Stimulated activated memory B cell treated with anti-CD40 and anti-IgM and Interleukin-4, amounts not matched to agents 10 μg/mL and 1 μg/mL and 100 μg/mL, for 72 hours (primary cell): Measurements from ENCODE around the gene SERHL2.
"Not testable (repeated sequence)": the region's sequence is repeated elsewhere in the genome, so short reads cannot be mapped to it uniquely, and the experiment has no call there.

ENCODE experiments used
- ATAC-seq: fragments of 150-1000 bp; cut with Tn5 transposase; 2 replicates; pipeline ENCODE4 v1.10.0; 2021
- H3K27ac Mint-ChIP-seq: one replicate; pipeline ENCODE4 v1.8.0; 2022; ENCODE audit warnings: mild to moderate bottlenecking, mixed read lengths
- H3K27me3 Mint-ChIP-seq: one replicate; pipeline ENCODE4 v1.8.0; 2022; ENCODE audit warnings: mixed read lengths
- H3K36me3 Mint-ChIP-seq: one replicate; pipeline ENCODE4 v1.8.0; 2022; ENCODE audit warnings: mixed read lengths
- H3K4me1 Mint-ChIP-seq: one replicate; pipeline ENCODE4 v1.8.0; 2022; ENCODE audit warnings: mixed read lengths
- H3K4me3 Mint-ChIP-seq: one replicate; pipeline ENCODE4 v1.8.0; 2022; ENCODE audit warnings: mild to moderate bottlenecking, moderate library complexity, mixed read lengths
- H3K9me3 Mint-ChIP-seq: one replicate; pipeline ENCODE4 v1.8.0; 2022; ENCODE audit warnings: mixed read lengths

SERHL2 gene

DNA sequence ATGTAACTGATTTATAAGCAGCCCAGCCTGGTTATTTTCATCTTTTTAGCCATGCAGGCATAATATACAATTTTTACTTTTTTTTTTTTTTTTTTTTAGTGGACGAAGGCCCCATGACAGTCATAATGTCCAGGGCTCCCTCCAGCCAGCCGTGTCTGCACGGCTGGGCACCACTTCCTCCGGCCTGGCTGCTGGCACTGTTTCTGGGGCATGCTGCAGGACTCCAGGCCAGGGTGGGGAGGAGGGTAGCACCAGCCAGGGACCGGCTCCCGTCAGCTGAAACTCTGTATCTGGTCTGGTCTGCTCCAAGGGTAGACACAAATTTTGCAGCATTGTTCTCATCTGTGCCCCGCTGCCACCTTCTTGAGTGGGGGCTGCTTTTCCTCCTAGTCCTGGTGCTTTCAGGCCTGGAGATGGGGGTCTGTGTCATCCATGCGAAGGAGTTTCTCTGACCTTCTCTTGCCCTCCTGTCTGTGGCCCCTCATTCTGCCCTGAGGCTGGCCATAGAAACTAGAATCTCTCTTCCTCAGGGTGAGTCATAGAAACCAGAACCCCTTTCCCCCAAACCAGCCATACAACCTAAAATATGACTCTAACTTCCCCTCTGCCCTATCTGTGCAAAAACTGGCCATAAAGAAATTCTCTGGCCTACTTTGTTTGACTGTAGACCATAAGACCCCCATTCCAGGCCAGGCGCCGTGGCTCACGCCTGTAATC is 25.0 kb upstream of the SERHL2 start:
- Mint-ChIP-seq H3K4me3 (no peak overlapping the region), H3K27me3 (no peaks in the 10 kb centered on the region), H3K36me3 (no peaks in the 10 kb centered on the region), H3K9me3 (no peaks in the 10 kb centered on the region), H3K27ac (no peak overlapping the region), H3K4me1 (peaks cover 25% of the 10 kb centered on the region)
- ATAC-seq, result no peak

DNA sequence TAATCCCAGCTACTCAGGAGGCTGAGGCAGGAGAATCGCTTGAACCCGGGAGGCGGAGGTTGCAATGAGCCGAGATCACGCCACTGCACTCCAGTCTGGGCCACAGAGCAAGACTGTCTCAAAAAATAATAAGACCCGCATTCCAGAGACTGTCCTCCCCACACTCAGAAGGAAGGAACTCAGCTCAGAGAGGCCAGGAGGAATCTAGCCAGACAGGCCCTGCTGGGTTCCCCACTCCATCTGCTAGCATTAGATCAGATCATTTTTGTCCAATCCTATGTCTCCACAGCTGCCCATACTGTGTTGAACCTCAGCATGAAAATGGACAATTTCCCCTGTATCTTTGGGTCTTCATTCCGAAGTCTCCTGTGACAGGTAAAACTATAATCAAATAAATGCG is 24.3 kb upstream of the SERHL2 start:
- H3K27ac Mint-ChIP-seq, H3K9me3 Mint-ChIP-seq, H3K27me3 Mint-ChIP-seq, H3K4me3 Mint-ChIP-seq, H3K36me3 Mint-ChIP-seq, ATAC-seq: not testable (repeated sequence)
- peaks cover 32% of the 10 kb centered on the region for H3K4me1 Mint-ChIP-seq

DNA sequence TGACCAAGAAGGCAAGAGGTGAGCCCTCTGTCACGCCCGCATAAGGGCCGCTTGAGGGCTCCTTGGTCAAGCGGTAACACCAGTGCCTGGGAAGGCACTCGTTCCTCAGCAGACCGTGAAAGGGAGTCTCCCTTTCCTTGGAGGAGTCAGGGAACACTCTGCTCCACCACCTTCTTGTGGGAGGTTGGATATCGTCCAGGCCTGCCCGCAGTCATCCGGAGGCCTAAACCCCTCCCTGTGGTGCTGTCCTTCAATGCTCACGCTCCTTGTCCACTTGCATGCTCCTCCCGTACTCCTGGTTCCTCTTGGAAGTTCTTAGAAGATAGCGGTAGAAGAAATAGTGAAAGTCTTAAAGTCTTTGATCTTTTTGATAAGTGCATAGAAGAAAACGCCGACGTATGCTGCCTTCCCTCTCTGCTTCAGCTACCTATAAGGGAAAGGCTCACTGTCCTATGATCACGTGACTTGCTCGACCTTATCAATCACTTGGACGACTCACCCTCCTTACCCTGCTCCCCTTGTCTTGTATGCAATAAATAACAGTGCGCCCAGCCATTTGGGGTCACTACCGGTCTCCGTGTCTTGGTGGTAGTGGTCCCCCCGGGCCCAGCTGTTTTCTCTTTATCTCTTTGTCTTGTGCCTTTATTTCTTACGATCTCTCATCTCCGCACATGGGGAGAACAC is 22.2 kb upstream of the SERHL2 start:
- Mint-ChIP-seq H3K27ac (peak overlapping the region; percentile 85), H3K4me1 (peaks cover 40% of the 10 kb centered on the region)
- not testable (repeated sequence) for ATAC-seq, H3K9me3 Mint-ChIP-seq, H3K36me3 Mint-ChIP-seq, H3K27me3 Mint-ChIP-seq, H3K4me3 Mint-ChIP-seq

DNA sequence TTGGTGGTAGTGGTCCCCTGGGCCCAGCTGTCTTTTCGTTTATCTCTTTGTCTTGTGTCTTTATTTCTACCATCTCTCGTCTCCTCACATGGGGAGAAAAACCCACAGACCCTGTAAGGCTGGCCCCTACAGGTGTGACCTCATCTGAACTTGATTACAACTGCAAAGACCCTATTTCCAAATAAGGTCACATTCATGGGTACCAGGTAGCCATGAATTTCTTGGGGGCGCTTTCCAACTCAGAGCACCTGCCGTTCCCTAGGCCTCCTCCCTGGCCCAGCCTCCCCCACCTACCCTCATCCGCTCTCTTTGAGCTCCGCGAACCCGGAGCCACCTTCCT is 20.1 kb upstream of the SERHL2 start:
- peaks cover 56% of the 10 kb centered on the region for H3K4me1 Mint-ChIP-seq
- no peaks in the 10 kb centered on the region for H3K27me3 Mint-ChIP-seq
- peak overlapping the region; percentile 76 for H3K4me3 Mint-ChIP-seq
- no peaks in the 10 kb centered on the region for H3K36me3 Mint-ChIP-seq
- no peaks in the 10 kb centered on the region for H3K9me3 Mint-ChIP-seq
- no peak for ATAC-seq
- peak overlapping the region; percentile 85 for H3K27ac Mint-ChIP-seq

DNA sequence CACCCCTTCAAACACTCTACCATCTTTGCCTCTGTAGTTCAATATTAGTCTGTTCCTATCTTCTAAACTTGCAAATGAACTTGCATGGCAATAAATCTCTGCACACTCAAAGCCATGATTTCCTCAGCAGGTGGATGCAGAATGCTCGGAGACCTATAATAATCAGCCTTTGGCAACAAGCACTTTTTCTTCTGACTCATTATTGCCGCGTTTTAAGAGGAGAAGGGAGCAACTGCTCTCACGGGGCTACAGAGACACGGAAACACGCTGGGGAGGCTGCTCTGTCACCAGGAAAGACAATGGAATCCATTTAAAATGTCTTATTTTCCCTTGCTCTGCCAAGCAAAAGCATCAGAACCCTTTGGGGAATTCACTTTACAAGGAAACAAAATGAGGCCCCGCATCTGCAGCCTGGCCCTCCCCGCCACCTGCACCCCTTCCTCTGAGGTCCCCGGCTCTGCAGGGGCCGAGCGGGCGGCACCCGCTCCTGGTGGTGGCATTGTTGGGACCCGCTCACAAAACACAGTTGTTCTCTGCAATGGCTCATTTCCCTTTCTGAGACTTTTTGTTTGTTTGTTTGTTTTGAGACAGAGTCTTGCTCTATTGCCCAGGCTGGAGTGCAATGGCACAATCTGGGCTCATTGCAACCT is 18.5 kb upstream of the SERHL2 start:
- peaks cover 61% of the 10 kb centered on the region for H3K4me1 Mint-ChIP-seq
- not testable (repeated sequence) for ATAC-seq, H3K27me3 Mint-ChIP-seq, H3K4me3 Mint-ChIP-seq, H3K36me3 Mint-ChIP-seq, H3K9me3 Mint-ChIP-seq, H3K27ac Mint-ChIP-seq

DNA sequence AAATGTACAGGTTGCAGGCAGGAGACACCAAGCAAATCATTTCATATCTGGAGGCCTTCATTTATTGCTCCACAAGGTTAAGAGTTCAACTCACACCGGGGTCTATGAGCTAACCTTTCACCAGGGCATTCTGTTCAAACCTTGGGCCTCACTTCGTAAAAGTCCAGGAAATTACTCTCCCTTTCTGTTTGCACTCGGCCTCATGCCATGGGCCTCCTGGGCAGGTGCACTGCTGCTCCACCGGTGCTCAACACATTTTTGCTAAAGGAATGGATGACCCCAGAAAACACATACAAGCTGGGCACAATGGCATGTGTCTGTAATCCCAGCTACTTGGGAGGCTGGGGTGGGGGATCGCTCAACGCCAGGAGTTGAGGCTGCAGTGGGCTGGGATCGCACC is 17.6 kb upstream of the SERHL2 start:
- Mint-ChIP-seq H3K27ac (peak overlapping the region; percentile 37), H3K4me3 (no peak overlapping the region), H3K9me3 (no peaks in the 10 kb centered on the region), H3K36me3 (no peaks in the 10 kb centered on the region), H3K4me1 (peaks cover 61% of the 10 kb centered on the region), H3K27me3 (no peaks in the 10 kb centered on the region)
- no peak for ATAC-seq

DNA sequence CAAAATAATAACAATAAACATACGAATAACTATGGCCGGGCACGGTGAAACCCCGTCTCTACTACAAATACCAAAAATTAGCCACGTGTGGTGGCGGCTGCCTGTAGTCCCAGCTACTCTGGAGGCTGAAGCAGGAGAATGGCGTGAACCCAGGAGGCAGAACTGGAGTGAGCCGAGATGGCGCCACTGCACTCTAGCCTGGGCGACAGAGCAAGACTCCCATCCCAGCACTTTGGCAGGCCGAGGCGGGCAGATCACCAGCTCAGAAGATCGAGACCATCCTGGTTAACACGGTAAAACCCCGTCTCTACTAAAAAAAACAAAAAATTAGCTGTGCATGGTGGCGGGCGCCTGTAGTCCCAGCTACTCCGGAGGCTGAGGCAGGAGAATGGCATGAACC is 17.1 kb upstream of the SERHL2 start:
- H3K27me3 Mint-ChIP-seq, H3K36me3 Mint-ChIP-seq, H3K9me3 Mint-ChIP-seq, ATAC-seq: not testable (repeated sequence)
- peak overlapping the region; percentile 92 for H3K27ac Mint-ChIP-seq
- H3K4me1 Mint-ChIP-seq, result peaks cover 61% of the 10 kb centered on the region
- peak overlapping the region; percentile 50 for H3K4me3 Mint-ChIP-seq

DNA sequence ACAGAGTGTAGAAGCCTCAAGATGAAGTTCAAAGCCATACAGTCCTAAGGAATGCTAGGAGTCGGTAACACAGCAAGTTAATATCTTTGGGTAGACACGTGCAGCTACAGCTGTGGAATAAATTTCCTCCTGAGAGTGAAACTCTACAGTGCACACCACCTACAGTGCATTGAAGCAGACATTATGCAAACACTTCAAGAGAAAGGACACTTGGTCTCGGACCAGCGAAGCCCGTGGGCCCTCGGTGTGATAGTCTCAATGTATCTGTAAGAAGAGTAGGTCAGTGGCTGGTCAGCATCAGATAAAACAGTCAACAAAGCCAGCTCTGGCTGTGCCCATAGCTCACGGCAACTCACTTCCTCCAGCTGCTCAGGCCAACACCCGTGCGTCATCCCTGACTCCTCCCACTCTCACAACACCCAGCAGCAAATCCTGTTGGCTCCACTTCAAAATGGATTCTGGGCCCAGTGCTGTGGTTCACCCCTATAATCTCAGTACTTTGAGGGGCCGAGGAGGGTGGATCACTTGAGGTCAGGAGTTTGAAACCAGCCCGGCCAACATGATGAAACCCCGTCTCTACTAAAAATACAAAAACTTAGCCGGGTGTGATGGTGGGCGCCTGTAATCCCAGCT is 16.4 kb upstream of the SERHL2 start:
- Mint-ChIP-seq H3K4me1 (peaks cover 56% of the 10 kb centered on the region), H3K4me3 (peak overlapping the region; percentile 50), H3K27ac (peak overlapping the region; percentile 92)
- H3K27me3 Mint-ChIP-seq, H3K36me3 Mint-ChIP-seq, H3K9me3 Mint-ChIP-seq: not testable (repeated sequence)
- peak; percentile 83 for ATAC-seq

DNA sequence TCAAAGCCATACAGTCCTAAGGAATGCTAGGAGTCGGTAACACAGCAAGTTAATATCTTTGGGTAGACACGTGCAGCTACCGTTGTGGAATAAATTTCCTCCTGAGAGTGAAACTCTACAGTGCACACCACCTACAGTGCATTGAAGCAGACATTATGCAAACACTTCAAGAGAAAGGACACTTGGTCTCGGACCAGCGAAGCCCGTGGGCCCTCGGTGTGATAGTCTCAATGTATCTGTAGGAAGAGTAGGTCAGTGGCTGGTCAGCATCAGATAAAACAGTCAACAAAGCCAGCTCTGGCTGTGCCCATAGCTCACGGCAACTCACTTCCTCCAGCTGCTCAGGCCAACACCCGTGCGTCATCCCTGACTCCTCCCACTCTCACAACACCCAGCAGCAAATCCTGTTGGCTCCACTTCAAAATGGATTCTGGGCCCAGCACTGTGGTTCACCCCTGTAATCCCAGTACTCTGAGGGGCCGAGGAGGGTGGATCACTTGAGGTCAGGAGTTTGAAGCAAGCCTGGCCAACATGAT is 14.5 kb upstream of the SERHL2 start:
- H3K27ac Mint-ChIP-seq, result peak overlapping the region; percentile 92
- not testable (repeated sequence) for H3K27me3 Mint-ChIP-seq, H3K36me3 Mint-ChIP-seq, H3K9me3 Mint-ChIP-seq
- ATAC-seq, result peak; percentile 88
- H3K4me1 Mint-ChIP-seq, result peaks cover 36% of the 10 kb centered on the region
- H3K4me3 Mint-ChIP-seq, result peak overlapping the region; percentile 31

DNA sequence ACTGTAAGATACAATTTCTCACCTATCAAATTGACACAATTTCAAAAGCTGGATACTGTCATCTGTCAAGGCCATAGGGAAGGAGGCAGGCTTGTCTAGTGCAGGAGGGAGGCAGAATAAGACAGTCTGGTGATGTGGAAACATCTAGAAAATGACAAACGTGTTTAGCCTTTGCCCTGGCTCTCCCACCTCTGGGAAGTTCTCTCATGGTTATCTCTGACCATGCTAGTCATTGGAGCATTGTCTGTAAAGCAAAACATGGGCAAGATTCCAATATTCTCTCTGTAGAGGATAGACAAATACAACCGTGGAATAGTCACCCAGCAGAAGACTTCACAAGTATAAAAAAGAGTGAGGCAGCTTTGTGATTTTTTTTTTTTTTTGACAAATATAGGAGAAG is 9.1 kb upstream of the SERHL2 start:
- H3K9me3 Mint-ChIP-seq, result no peaks in the 10 kb centered on the region
- no peaks in the 10 kb centered on the region for H3K27me3 Mint-ChIP-seq
- ATAC-seq, result no peak
- peaks cover 8% of the 10 kb centered on the region for H3K4me1 Mint-ChIP-seq
- no peak overlapping the region for H3K4me3 Mint-ChIP-seq
- no peaks in the 10 kb centered on the region for H3K36me3 Mint-ChIP-seq
- no peak overlapping the region for H3K27ac Mint-ChIP-seq

DNA sequence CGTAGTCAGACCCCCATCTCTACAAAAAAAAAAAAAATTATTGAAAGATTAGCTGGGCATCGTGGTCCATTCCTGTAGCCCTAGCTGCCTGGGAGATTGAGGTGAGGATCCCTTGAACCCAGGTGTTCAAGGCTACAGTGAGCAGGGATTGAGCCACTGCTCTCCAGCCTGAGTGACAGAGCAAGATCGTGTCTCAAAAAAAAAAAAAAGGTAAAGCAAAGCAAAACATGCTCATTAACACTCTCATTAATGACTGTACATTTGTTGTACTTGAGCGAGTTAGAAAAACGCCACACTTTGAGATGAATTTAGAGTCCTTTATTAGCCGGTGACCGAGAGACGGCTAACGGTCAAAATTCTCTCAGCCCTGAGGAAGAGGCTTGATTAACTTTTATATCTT is 6.2 kb upstream of the SERHL2 start:
- ATAC-seq, result no peak

DNA sequence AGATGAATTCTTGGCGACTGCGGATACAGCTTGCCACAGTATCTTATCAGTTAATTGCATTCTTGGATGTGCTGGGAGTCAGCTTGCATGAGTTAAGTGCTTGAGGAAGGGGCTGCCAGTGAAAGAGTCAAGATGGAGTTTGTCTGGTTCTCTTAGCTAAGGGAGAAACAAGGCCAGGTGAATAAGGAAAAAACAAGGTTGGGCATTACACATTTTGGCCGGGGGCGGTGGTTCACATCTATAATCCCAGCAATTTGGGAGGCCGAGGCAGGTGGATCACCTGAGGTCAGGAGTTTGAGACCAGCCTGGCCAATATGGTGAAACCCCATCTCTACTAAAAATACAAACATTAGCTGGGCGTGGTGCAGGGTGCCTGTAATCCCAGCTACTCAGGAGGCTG is 5.6 kb upstream of the SERHL2 start:
- H3K4me3 Mint-ChIP-seq, result not testable (repeated sequence)

More for the DNA sequence above, 6.2 kb upstream of the SERHL2 start:
- Mint-ChIP-seq H3K27me3 (no peaks in the 10 kb centered on the region), H3K4me1 (peaks cover 28% of the 10 kb centered on the region), H3K9me3 (no peaks in the 10 kb centered on the region), H3K4me3 (no peak overlapping the region), H3K27ac (no peak overlapping the region), H3K36me3 (no peaks in the 10 kb centered on the region)

DNA sequence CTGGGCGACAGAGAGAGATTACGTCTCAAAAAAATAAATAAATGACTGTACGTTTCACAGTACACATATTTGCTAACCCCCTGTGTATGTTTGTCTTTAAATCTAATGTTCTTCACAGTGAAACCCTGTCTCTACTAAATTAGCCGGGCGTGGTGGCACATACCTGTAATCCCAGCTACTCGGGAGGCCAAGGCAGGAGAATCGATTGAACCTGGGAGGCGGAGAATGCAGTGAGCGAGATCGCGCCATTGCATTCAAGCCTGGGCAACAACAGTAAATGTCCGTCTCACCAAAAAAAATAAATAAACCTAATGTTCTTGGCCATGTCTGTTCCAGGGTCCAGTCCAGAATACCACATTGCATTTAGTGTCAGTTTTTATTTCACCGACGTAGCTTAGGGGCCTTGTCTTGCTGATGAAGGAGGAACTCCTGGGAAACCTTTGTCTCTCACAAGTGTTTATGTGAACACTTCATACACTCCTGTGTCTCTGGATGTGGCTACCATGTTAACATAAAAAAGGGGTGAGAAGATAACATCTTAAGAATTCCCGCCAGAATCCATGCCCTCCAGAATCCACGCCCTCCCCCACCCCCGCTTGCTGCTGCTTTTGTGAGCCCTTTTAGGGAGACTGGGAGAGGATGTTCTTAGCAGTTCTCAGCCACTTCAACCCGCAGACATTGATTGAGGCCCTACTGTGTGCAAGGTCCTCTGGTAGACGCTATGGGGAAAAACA is 5.0 kb upstream of the SERHL2 start:
- no peaks in the 10 kb centered on the region for H3K9me3 Mint-ChIP-seq
- peak overlapping the region; percentile 52 for H3K27ac Mint-ChIP-seq
- H3K36me3 Mint-ChIP-seq, result no peaks in the 10 kb centered on the region
- no peak overlapping the region for H3K4me3 Mint-ChIP-seq
- no peak for ATAC-seq
- peaks cover 38% of the 10 kb centered on the region for H3K4me1 Mint-ChIP-seq
- H3K27me3 Mint-ChIP-seq, result no peaks in the 10 kb centered on the region

More for the DNA sequence above, 5.6 kb upstream of the SERHL2 start:
- H3K27ac Mint-ChIP-seq, H3K9me3 Mint-ChIP-seq, H3K27me3 Mint-ChIP-seq, ATAC-seq, H3K36me3 Mint-ChIP-seq: not testable (repeated sequence)
- peaks cover 32% of the 10 kb centered on the region for H3K4me1 Mint-ChIP-seq

DNA sequence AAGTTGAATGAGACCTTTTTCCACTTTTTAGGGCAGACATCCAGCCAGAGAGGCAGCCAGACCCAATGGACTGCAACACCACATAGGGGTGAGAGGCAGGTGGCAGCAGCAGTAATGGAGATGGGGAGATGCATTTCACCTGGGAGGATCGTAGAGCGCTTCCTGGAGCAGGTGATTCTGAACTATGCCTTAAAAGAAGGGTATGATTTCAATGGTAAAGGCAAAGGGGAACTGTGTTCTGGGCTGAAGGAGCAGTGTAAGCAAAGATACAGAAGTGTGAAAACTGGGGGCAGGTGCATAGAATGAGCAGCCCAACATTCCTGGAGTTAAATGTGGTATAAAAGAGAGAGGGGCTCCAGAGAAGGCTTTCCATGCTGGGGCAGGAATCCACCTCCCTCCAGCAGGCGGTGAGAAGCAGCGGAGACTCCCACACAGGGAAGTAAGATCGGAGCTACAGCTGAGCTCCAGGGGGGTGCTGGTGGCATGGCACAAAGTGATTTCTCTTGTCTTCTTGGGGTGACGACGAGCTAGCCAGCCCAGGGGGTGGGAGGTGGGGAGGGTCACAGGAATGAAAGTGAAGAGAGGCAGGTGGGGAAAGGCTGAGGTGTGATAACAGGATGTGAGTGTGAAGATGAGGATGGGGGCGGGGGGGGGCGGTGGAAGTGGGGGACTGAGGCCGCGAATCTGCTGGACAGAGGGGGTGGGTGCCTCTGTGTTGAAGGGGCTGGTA is 4.3 kb upstream of the SERHL2 start:
- Mint-ChIP-seq H3K4me3 (no peak overlapping the region), H3K4me1 (peaks cover 45% of the 10 kb centered on the region), H3K27me3 (no peaks in the 10 kb centered on the region), H3K27ac (peak overlapping the region; percentile 52), H3K9me3 (no peaks in the 10 kb centered on the region), H3K36me3 (no peaks in the 10 kb centered on the region)
- no peak for ATAC-seq
